HepG2 (cell line): ENCODE data around the gene CDC42EP5. TPM values are rescaled to one million over a fixed set of nuclear protein-coding genes. Genes with fewer than 3 reads are reported as not detected.

ENCODE experiments used
- AFF4 ChIP-seq: sonication (generic); formaldehyde crosslinking; IDR thresholded peaks from 2 replicates; pipeline ENCODE4 v1.4.0; 2020; ENCODE audit warnings: missing genetic modification reagents
- AKAP8 ChIP-seq: sonication (generic); formaldehyde crosslinking; IDR thresholded peaks from 2 replicates; pipeline ENCODE4 v1.5.1; 2020; ENCODE audit warnings: mild to moderate bottlenecking, missing genetic modification reagents
- ARHGAP35 ChIP-seq: sonication (generic); formaldehyde crosslinking; IDR thresholded peaks from 2 replicates; pipeline ENCODE4 v1.9.0; 2022; ENCODE audit warnings: mild to moderate bottlenecking, inconsistent platforms, moderate library complexity, missing genetic modification reagents, borderline replicate concordance
- BATF2 ChIP-seq: sonication (generic); formaldehyde crosslinking; IDR thresholded peaks from 2 replicates; pipeline ENCODE4 v1.8.0; 2022; ENCODE audit warnings: mild to moderate bottlenecking, missing genetic modification reagents, moderate library complexity
- CBX5 ChIP-seq: sonication (generic); formaldehyde crosslinking; IDR thresholded peaks from 2 replicates; pipeline ENCODE4 v1.4.0; 2020; ENCODE audit warnings: missing genetic modification reagents, borderline replicate concordance
- EZH2 ChIP-seq: conservative IDR thresholded peaks from 2 replicates; pipeline ENCODE4 v1.6.1; 2012; ENCODE audit warnings: mild to moderate bottlenecking, low read depth, low read length, moderate library complexity
- FUBP1 ChIP-seq: sonication (generic); formaldehyde crosslinking; IDR thresholded peaks from 2 replicates; pipeline ENCODE4 v1.5.1; 2020; ENCODE audit warnings: missing genetic modification reagents, mild to moderate bottlenecking, borderline replicate concordance
- HNRNPUL1 ChIP-seq: fragments of 200-400 bp; formaldehyde crosslinking; IDR thresholded peaks from 2 replicates; pipeline ENCODE4 v1.6.1; 2017; ENCODE audit warnings: low read depth, mild to moderate bottlenecking, low read length, moderate library complexity
- MAZ ChIP-seq, 2 experiments: sonication (generic) in 1 of 2; formaldehyde crosslinking in 1 of 2; IDR thresholded peaks; 2 replicates each; pipeline versions ENCODE4 v1.5.0 to v1.6.1; 2012 to 2020; ENCODE audit warnings: low read depth in 2 of 2, mild to moderate bottlenecking in 2 of 2, borderline replicate concordance in 1 of 2, improper control_type of control experiment in 1 of 2, low read length in 1 of 2, missing genetic modification reagents in 1 of 2, moderate library complexity in 1 of 2
- MLX ChIP-seq: IDR thresholded peaks from 2 replicates; pipeline ENCODE4 v1.6.1; 2016
- NFRKB ChIP-seq: fragments of 450-650 bp; IDR thresholded peaks from 2 replicates; pipeline ENCODE4 v1.6.1; 2017
- PAF1 ChIP-seq: IDR thresholded peaks from 2 replicates; pipeline ENCODE4 v1.6.1; 2016; ENCODE audit warnings: missing genetic modification reagents, missing compliant biosample characterization
- PAX8 ChIP-seq: sonication (generic); formaldehyde crosslinking; IDR thresholded peaks from 2 replicates; pipeline ENCODE4 v1.8.0; 2022; ENCODE audit warnings: mild to moderate bottlenecking, missing genetic modification reagents, borderline replicate concordance
- SAP130 ChIP-seq: IDR thresholded peaks from 2 replicates; pipeline ENCODE4 v1.6.1; 2016; ENCODE audit warnings: low read depth
- SATB2 ChIP-seq: sonication (generic); formaldehyde crosslinking; IDR thresholded peaks from 2 replicates; pipeline ENCODE4 v1.5.0; 2020; ENCODE audit warnings: missing genetic modification reagents
- SOX5 ChIP-seq: IDR thresholded peaks from 2 replicates; pipeline ENCODE4 v1.6.1; 2016; ENCODE audit warnings: borderline replicate concordance
- SP4 ChIP-seq: sonication (generic); formaldehyde crosslinking; IDR thresholded peaks from 2 replicates; pipeline ENCODE4 v1.8.1; 2023; ENCODE audit warnings: mild to moderate bottlenecking, missing genetic modification reagents
- ZNF556 ChIP-seq: sonication (generic); formaldehyde crosslinking; IDR thresholded peaks from 2 replicates; pipeline ENCODE4 v1.4.0; 2020; ENCODE audit warnings: mild to moderate bottlenecking, missing genetic modification reagents, borderline replicate concordance
- ZNF614 ChIP-seq: IDR thresholded peaks from 2 replicates; pipeline ENCODE4 v1.6.1; 2018; ENCODE audit warnings: missing biosample characterization, missing genetic modification reagents, inconsistent platforms, borderline replicate concordance
- ZNF740 ChIP-seq: sonication (generic); formaldehyde crosslinking; IDR thresholded peaks from 2 replicates; pipeline ENCODE4 v1.4.0; 2020; ENCODE audit warnings: missing genetic modification reagents
- ZNF776 ChIP-seq: sonication (generic); formaldehyde crosslinking; IDR thresholded peaks from 2 replicates; pipeline ENCODE4 v1.4.0; 2020; ENCODE audit warnings: mild to moderate bottlenecking, missing genetic modification reagents
- ZNF878 ChIP-seq: sonication (generic); formaldehyde crosslinking; IDR thresholded peaks from 2 replicates; pipeline ENCODE4 v1.8.1; 2023; ENCODE audit warnings: mild to moderate bottlenecking, missing genetic modification reagents, moderate library complexity
- ZSCAN21 ChIP-seq: sonication (generic); formaldehyde crosslinking; IDR thresholded peaks from 2 replicates; pipeline ENCODE4 v1.8.0; 2022; ENCODE audit warnings: mild to moderate bottlenecking, missing genetic modification reagents, moderate library complexity, borderline replicate concordance
- ZZZ3 ChIP-seq: sonication (generic); formaldehyde crosslinking; IDR thresholded peaks from 2 replicates; pipeline ENCODE4 v1.4.0; 2020; ENCODE audit warnings: missing genetic modification reagents, mild to moderate bottlenecking, borderline replicate concordance
- polyA plus RNA-seq, 8 experiments: library from polyadenylated mRNA; depleted of rRNA in 3 of 8; stranded (reverse) in 7 of 8; unstranded in 1 of 8; fragments of >200 nt; fragmentation: Illumina TruSeq in 4 of 8; extraction: Trizol in 4 of 8; gene quantifications; 2 replicates each; pipeline versions ENCODE4 v1.2.1 to v1.2.3, GENCODE V29; 2011 to 2016; ENCODE audit warnings: low read depth in 4 of 8, missing spikeins in 1 of 8, mixed read lengths in 1 of 8; ENCODE audit not compliant: insufficient read depth in 1 of 8
- total RNA-seq, 5 experiments: library from RNA; depleted of rRNA; stranded (reverse); fragments of >200 nt; fragmentation: Illumina TruSeq; extraction: Trizol; gene quantifications; 2 replicates each; pipeline ENCODE4 v1.2.3, GENCODE V29; 2016; ENCODE audit warnings: low read depth in 1 of 5

The CDC42EP5 gene
- total and polyA plus RNA-seq, 2 of the 13 experiments (the other 11 are each of a cell fraction or from before 2014, with no cell fraction given) = 0.41 to 1.6 TPM

- TF ChIP-seq AFF4 (CRISPR knock-in tag) = no peak
- TF ChIP-seq BATF2 (CRISPR knock-in tag) = 0 out of 2 replicates have a peak, but pooled peaks have one; percentile 49
- no peak for TF ChIP-seq SATB2
- TF ChIP-seq MAZ (IDR thresholded peaks at IDR 0.05; ENCODE audit: borderline replicate concordance, low read depth, low read length) = no peak; the same call in 1 of the 2 replicates
- TF ChIP-seq MAZ (CRISPR knock-in tag; IDR thresholded peaks at IDR 0.05; ENCODE audit: low read depth) = peak; percentile 48
- no peak for TF ChIP-seq PAF1 (CRISPR knock-in tag)
- no peak for TF ChIP-seq HNRNPUL1
- no peak for TF ChIP-seq CBX5 (CRISPR knock-in tag)
- no peak for TF ChIP-seq ARHGAP35 (CRISPR knock-in tag)
- no peak for TF ChIP-seq EZH2
- no peak for TF ChIP-seq ZNF878 (CRISPR knock-in tag)
- peak; percentile 57 for TF ChIP-seq SAP130 (CRISPR knock-in tag)
- no peak for TF ChIP-seq ZNF614 (CRISPR knock-in tag)
- peak; percentile 14; the same call in 1 of the 2 replicates for TF ChIP-seq ZZZ3
- TF ChIP-seq SP4 (CRISPR knock-in tag) = no peak; the same call in 1 of the 2 replicates
- TF ChIP-seq ZNF556 (CRISPR knock-in tag) = no peak
- no peak for TF ChIP-seq ZNF740
- TF ChIP-seq MLX (CRISPR knock-in tag) = no peak
- 0 out of 2 replicates have a peak, but pooled peaks have one; percentile 62 for TF ChIP-seq ZNF776
- TF ChIP-seq ZSCAN21 (CRISPR knock-in tag) = peak; percentile 77; the same call in 1 of the 2 replicates
- TF ChIP-seq AKAP8 (CRISPR knock-in tag) = no peak
- TF ChIP-seq FUBP1 (CRISPR knock-in tag) = no peak
- no peak for TF ChIP-seq NFRKB
- no peak for TF ChIP-seq PAX8 (CRISPR knock-in tag)
- peak; percentile 50; the same call in 1 of the 2 replicates for TF ChIP-seq SOX5
Measured at GRCh38 chr19:54463531-54464043, 9.5 kb downstream of the CDC42EP5 start, which contains the start of gene LENG9 (continued).
